Mucosa of gallbladder (tissue), 1 donor: Measurements from ENCODE around the gene EFNB3. TPM values are rescaled to one million over a fixed set of nuclear protein-coding genes. Genes with fewer than 3 reads are reported as not detected.

ENCODE experiments used
- total RNA-seq: library from RNA; stranded (reverse); gene quantifications from one replicate; pipeline ENCODE4 v1.2.1, GENCODE V29; 2021
- donor health status: DM: no; HTN: no; CAD: no.

EFNB3 gene
- total RNA-seq, 1 donor from 2014 or later = 1.6 TPM

Other genes with a start within 250 kb of the EFNB3 start
- gene ZBTB4, start 225.6 kb upstream of the EFNB3 start, total RNA-seq = 82.8 TPM
- gene SLC35G6, start 223.8 kb upstream of the EFNB3 start, total RNA-seq = not detected
- 133 TPM for gene POLR2A, start 220.8 kb upstream of the EFNB3 start, total RNA-seq
- gene TNFSF12, start 156.1 kb upstream of the EFNB3 start, total RNA-seq = 81.5 TPM
- 120 TPM for gene TNFSF13, start 146.5 kb upstream of the EFNB3 start, total RNA-seq
- gene SENP3, start 143.3 kb upstream of the EFNB3 start, total RNA-seq = 46.6 TPM
- 75.3 TPM for gene CD68, start 125.6 kb upstream of the EFNB3 start, total RNA-seq
- 76.4 TPM for gene MPDU1, start 121.3 kb upstream of the EFNB3 start, total RNA-seq
- 3.1 TPM for gene SOX15, start 115.1 kb upstream of the EFNB3 start, total RNA-seq
- 39.3 TPM for gene FXR2, start 90.3 kb upstream of the EFNB3 start, total RNA-seq
- gene SAT2, start 77.4 kb upstream of the EFNB3 start, total RNA-seq = 120 TPM
- 0.89 TPM for gene SHBG, start 75.1 kb upstream of the EFNB3 start, total RNA-seq
- 7.7 TPM for gene ATP1B2, start 54.3 kb upstream of the EFNB3 start, total RNA-seq
- 48.7 TPM for gene TP53, start 17.7 kb upstream of the EFNB3 start, total RNA-seq
- gene WRAP53, start 16.7 kb upstream of the EFNB3 start, total RNA-seq = 9.0 TPM
- 0.95 TPM for gene DNAH2, start 12.5 kb downstream of the EFNB3 start, total RNA-seq
- gene KDM6B, start 129.0 kb downstream of the EFNB3 start, total RNA-seq = 52.5 TPM
- gene TMEM88, start 149.9 kb downstream of the EFNB3 start, total RNA-seq = 5.8 TPM
- gene NAA38, start 152.4 kb downstream of the EFNB3 start, total RNA-seq = 79.0 TPM
- gene CYB5D1, start 152.8 kb downstream of the EFNB3 start, total RNA-seq = 21.9 TPM
- gene CHD3, start 183.6 kb downstream of the EFNB3 start, total RNA-seq = 127 TPM
- gene RNF227, start 211.1 kb downstream of the EFNB3 start, total RNA-seq = 3.5 TPM
- 2.5 TPM for gene KCNAB3, start 224.7 kb downstream of the EFNB3 start, total RNA-seq
- 147 TPM for gene TRAPPC1, start 226.7 kb downstream of the EFNB3 start, total RNA-seq
- 32.1 TPM for gene CNTROB, start 227.0 kb downstream of the EFNB3 start, total RNA-seq